ENCODE results near the gene E2F4.

The E2F4 gene

DNA sequence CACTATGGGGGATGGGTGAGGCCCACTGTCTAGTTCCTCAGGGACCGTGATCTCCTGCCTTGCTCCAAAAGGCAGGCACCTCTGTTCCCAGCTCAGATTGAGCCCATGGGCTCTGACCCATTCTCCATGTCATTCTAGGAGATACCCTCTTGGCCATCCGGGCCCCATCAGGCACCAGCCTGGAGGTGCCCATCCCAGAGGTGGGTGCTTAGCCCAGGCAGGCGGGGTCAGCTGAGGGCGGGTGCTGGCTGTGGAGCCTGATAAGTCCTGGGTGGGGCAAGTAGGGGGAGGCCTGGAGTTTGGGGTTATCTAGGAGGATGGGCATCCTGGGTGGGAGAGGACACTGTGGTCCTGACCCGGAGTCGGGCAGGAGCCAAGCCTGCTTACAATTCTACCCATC, 2.3 kb downstream of the E2F4 start:
- no peak for DNase-seq

DNA sequence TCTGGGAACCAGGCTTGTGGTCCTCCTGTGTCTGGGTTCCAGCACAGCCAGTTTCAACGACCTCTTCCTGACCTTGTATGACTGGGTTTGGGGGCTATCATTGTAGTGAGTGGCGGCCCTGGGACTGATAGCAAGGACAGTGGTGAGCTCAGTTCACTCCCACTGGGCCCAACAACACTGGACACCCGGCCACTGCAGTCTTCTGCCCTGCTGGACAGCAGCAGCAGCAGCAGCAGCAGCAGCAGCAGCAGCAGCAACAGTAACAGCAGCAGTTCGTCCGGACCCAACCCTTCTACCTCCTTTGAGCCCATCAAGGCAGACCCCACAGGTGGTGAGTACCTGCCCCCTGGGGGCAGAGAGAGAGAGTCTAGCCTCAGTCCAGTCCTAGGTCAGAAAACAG, 3.7 kb downstream of the E2F4 start:
- no peak for DNase-seq

DNA sequence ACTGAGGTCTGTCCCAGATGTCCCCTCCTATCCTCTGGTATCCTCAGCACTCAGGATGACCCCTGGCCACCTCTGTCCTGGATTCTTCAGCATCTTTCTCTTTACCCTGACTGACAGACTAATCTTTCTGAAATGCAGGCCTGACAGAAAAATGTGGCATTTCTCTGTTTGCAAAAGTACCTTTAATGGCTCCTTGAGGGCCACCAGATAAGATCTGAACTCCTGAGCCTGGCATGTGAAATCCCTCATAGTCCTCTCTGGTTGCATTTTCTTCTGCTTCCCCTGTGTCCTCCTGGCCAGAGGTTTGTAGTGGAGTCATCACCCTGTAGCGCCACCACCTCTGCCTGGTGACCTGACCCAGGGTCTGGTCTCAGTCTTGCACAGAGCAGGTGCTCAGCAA, 4.9 kb downstream of the E2F4 start:
- no peak for DNase-seq

DNA sequence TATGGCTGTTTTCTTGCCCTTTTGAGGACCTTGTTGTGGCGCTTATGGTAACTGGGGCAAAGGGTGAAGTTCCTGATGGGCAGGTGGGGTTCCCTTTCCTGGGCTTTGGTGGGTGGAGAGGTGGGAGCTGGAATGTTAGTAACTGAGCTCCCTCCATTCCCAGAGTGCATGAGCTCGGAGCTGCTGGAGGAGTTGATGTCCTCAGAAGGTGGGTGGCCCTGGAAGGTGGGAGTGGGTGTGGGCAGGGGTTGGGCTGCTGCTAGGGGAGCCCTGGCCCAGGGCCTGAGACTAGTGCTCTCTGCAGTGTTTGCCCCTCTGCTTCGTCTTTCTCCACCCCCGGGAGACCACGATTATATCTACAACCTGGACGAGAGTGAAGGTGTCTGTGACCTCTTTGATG, 5.7 kb downstream of the E2F4 start:
- DNase-seq, result no peak

DNA sequence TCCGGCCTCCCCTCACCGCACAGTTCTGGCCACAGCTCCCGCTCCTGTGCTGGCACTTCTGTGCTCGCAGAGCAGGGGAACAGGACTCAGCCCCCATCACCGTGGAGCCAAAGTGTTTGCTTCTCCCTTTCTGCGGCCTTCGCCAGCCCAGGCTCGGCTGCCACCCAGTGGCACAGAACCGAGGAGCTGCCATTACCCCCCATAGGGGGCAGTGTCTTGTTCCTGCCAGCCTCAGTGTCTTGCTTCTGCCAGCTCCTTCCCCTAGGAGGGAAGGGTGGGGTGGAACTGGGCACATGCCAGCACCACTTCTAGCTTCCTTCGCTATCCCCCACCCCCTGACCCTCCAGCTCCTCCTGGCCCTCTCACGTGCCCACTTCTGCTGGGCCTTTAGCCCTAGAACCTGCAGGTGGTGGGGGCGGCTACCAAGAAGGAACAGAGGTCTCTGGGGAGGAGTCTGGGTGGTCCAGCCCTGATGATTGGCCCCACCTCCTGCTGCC, 6.3 kb downstream of the E2F4 start:
- DNase-seq, result no peak

DNA sequence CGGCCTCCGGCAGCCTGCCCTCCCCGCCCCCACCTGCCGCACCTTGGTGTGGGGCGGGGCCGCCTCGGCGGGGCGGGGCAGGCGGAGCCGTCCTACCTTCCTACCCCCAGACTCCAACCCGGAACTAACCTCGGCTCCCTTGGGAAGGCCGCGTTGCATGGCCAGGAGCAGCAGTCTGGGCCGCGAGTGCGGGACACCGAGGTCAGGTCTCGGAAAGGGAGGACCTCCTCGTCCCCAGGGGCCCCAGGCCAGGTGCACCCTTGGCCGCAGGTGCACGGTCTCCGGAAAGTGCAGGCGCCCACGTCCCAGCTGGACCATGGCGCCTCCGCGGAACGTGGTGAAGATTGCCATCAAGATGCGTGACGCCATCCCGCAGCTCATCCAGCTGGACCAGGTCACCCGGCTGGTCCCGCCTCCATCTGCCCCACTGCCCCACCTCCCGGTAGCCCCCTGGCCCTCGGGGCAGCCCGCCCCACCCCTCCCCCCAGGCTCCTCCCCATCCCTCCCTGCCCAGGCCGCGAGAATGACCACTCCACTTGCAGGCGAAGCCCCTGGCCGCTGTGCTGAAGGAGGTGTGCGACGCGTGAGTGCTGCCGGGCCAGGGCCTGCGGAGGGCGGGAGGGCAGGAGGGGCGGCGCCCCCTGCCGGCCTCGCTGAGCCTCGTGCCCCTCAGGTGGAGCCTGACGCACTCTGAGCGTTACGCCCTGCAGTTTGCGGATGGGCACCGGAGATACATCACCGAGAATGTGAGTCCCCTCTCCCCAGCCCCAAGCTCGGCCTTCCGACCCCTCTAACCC, 7.3 kb downstream of the E2F4 start, which contains the start of gene ELMO3:
ELMO3 (plus strand) TSS at position 121 of the 797 bp plus-strand sequence; CDS start at position 317, 196 bp downstream.
- no peak for DNase-seq

DNA sequence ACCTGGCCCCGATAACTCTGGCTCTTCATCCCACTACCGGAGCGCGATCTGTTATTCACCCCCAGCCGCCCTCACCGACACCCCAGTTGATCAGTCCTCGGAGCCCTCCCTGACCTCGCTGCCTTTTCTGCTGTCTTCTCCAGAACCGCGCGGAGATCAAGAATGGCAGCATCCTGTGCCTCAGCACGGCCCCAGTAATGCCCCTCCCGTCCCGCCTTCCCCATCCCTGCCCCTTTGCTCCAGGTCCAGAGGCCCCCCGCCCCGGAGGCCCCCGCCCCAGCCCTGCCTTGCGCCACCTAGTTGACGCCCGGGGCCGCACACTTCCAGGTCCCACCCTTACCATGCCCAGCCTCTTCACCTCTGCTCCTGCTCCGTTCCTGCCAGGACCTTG, 7.8 kb downstream of the E2F4 start:
- no peak for DNase-seq

DNA sequence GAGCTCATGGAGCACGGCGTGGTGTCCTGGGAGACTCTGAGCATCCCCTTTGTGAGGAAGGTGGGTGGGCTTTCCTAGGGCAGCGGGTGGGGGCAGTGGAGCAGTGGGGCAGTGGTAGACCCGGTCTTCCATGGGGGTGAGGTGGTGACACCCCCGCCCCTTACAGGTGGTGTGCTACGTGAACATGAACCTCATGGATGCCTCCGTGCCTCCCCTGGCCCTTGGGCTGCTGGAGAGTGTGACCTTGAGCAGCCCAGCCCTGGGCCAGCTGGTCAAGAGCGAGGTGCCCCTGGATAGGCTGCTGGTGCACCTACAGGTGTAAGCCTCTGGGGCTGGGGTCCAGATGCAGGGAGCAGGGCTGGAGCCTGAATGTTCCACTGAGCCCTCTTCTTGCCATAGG, 8.5 kb downstream of the E2F4 start:
- no peak for DNase-seq

DNA sequence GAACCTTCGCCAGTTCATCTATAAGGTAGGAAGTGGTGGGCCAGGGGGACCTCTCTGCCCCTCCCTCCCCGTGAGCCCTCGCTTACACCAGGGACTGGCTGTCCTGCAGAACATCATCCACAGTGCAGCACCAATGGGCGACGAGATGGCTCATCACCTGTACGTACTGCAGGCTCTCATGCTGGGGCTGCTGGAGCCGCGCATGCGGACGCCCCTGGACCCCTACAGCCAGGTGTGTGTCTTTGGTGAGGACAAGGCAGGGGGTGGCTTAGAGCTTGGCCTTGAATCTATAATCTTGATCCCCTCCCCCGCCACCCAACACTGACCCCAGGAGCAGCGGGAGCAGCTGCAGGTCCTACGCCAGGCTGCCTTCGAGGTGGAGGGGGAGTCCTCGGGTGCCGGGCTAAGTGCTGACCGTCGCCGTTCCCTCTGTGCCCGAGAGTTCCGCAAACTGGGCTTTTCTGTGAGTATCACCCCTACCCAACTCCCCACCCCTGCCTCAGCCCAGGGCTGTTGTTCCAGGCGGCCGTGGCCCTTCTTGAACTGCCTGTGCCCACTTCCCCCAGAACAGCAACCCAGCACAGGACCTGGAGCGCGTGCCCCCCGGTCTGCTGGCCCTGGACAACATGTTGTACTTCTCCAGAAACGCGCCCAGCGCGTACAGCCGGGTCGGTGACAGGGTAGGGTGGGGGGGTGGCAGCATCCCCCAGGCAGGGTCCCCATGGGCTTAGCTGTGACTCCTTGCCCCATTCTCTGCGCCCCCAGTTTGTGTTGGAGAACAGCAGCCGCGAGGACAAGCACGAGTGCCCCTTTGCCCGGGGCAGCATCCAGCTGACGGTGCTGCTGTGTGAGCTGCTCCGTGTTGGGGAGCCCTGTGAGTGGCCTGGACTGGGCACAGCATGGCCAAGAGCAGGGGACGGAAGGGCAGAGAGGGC, 9.7 kb downstream of the E2F4 start:
- no peak for DNase-seq

DNA sequence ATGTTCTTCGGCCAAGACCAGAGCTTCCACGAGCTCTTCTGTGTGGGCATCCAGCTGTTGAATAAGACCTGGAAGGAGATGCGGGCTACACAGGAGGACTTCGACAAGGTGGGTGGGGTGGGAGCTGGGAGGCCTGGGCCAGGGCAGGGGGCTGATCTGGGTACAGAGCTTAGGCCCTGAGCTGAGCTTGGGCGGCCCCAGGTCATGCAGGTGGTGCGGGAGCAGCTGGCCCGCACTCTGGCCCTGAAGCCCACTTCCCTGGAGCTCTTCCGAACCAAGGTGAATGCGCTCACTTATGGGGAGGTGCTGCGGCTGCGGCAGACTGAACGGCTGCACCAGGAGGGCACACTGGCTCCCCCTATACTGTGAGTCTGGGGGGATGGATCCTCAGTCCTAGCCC, 10.5 kb downstream of the E2F4 start:
- no peak for DNase-seq

DNA sequence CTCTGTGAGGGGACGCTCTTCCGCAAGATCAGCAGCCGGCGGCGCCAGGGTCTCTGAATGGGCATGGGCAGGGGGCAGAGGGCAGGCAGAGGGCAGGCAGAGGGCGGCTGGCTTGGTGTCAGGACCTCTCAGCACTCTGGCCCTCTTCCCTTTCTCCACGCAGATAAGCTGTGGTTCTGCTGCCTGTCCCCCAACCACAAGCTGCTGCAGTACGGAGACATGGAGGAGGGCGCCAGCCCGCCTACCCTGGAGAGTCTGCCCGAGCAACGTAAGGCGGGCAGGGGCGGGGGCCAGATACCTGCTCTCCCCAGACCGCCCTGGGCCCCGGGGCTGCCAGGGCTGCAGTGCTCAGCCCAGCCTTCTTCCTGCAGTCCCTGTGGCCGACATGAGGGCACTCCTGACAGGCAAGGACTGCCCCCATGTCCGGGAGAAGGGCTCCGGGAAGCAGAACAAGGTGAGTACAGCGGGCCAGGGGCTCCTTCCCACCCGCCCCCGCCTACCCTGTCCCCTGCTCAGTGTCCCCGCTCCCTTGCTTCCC, 11.1 kb downstream of the E2F4 start:
- no peak for DNase-seq

DNA sequence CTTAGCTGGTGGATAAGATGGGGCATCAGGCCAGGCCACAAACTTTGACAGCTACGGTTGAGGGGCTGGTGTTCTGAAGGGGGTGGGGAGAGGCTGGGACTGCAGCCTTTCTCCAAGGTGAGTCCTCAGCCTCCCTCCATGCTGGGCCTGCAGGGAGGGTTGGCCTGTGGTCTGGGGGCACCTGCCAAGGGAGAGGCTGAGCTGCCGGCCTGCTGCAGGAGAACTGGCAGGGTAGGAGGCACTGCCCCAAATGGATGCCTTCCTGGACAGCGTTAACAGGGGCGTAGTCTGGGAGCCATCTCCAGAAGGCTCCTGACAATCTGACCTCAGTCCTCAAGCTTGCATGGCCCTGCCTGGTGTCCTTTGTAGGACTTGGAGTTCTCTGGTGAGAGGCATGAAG, 12.1 kb downstream of the E2F4 start:
- DNase-seq, result no peak

DNA sequence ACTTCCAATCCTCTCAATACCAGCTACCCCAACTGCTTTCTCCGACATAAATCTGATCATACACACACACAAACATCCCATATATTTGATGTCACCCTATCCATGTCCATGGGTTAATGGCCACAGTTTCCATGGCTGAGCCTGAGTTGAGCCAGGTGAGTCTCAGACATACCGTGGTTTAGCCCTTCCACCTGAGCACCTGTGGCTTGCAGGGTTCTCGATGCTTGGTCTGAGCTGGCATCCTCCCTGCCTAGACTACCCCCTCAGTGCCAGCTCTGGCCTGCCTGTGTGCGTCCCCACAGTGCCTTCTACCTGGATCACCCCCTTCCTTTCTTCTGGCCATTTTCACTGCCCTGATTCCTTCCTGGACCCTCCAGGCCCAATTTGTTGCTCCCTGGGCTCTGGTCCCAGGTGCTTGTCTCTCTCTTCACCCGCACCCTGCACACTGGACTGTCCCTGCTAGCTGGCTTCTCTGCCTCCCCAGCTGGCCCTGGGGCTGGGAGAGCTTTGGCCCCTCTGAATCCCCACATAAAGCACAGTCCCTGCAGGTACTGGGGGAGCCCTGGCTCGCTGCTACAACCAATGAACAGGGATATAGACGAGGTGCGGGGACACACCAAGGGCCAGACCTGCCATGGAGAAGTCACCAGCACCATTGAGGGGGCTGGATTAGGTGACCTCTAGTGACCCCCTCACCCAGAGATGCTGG, 14.3 kb downstream of the E2F4 start:
- no peak for DNase-seq

DNA sequence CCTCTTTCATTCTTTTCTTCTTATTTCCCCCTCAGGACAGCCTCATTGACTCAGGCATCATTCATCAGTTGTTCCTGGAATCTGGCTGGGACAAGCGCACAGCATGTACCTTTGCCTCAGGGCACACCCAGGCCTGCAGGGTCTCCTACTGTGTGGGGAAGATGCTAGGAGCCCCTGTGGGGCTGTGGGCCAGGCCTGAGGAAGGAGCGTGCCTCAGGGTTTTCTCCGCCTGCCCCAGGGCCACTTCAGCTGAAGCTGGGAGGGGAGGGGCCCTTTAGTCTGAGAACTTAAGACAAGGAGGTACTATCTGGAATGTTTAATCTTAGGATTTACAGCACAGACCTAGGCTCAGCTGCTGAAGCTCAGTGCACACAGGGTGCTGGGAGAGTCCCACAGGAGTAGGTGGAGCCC, 14.9 kb downstream of the E2F4 start:
- DNase-seq, result no peak

DNA sequence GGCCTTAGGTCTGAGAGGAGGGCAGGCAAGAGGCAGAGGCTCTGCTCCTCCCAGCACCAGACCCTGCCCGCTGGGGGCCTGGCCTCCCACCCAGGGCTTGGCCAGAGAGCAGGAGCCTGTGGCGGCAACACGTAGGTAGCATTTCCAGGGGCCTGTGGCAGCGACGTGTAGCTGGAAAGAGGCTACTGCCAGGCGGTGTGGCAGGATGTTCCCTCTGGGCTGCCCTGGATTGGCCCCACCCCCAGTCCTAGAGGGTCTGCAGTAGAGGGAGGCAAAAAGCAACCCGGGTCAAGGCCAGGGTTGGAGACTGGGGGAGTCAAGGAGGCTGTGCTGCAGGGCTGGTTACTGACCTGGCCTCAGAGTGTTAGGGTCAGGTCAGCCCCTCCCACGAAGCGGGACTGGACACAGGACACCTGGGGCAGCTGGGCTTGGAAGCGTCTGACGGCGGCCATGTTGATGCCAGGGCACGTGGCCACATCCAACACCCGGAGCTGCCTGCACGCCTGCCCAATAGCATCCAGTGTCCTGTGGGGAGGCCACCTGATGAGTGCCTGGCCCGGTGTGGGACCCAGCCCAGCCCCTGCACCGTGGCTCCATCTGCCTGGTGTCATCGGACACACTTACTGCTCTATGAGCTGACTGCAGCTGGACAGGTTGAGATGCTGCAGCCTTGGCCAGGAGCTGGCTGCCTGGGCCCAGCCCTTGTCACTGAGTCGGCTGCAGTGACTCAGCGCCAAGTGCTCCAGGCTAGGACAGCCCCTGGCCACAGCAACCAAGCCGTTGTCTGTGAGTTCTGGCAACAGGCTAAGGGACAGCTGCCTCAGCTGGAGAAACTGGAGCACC, 15.5 kb downstream of the E2F4 start:
- DNase-seq, result no peak

DNA sequence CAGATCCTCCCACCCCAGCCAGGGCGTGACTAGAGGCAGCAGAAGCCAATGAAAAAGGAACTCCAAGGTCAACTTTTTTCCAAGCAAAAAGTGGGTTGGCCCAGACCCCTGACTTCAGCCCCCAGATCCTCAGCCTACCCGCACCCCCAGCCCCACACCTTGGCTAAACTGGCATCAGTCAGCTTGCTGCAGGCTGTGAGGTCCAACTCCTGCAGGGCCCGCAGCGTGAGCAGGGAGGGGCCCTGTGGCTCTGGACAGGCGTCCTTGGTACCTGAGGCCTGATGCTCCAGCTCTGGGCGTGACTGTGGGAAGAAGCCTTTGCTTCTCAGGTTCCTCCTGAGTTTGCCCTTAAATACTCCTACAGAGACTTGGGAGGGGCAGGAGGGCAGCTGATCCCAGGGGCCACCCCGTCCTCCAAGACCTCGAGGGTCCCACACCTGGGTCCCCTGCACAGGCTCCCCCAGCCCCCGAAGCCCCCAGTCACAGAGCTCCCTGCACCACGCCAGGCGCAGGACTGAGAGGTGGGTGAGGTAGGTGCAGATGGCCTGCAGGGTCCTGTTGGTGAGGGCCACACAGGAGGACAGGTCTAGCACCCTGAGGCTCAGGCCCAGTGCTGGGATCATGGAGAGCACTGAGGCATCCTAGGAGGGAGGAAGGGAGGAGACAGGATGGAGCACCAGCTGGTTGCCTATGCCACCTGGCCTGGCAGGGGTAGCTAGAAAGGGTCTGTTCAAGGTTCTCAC, 16.4 kb downstream of the E2F4 start:
- no peak for DNase-seq

DNA sequence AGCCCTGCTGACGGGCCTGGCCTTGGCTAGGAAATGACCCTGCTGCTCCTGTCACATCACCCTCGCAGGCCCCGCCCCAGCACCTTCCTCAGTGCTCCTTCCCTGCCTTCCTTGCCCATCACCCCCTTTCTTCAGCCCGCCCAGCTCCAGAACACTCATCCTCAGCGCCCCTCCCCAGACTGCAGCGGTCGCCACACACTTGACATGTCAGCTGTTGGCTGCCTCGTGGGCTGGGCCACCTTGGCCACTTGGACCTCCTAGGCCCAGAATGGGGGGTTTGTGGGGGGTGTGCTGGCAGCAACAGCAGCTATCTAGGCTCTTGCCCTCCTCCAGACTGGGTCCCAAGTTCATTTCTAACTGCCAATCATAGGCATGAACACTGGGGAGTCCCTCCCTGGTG, 17.6 kb downstream of the E2F4 start:
- DNase-seq, result no peak

DNA sequence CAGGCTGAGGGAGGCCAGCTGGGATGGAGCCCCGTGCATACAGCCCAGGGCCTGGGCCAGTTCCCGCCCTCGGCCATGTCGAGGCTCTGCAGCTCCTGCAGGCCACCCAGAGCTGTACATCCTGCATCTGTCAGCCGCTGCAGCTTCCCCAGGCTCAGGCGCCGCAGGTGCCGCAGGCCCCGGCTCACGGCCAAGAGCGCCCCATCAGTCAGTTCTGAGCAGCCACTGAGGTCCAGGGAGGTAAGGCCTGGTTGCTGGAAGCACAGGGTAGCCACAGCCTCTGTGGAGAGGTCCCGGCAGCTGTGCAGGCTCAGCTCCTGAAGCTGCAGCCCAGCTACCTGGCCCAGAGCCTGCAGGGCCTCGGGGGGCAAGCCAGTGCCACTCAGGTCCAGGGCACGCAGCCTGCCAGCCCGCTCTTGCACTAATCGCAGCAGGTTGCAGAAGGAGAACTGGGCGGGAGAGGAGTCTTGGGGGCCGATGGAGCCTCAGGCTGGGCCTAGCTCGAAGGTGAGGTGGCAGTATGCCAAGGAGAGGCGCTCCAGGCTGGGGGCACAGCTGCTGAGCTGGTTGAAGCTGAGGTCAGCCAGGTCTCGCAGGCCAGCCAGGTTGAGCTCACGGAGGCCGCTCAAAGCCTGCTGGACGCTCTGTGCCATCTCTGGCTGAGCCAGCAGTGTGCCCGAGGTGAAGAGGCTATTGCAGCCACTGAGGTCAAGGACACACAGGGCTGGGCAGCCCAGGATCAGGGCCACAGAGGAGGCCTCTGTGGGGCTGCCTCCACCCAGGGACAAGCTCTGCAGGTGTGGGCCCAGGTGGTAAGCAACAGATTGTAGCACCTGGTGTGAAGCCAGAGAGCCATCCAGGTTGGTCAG, 18.3 kb downstream of the E2F4 start:
- DNase-seq, result no peak

DNA sequence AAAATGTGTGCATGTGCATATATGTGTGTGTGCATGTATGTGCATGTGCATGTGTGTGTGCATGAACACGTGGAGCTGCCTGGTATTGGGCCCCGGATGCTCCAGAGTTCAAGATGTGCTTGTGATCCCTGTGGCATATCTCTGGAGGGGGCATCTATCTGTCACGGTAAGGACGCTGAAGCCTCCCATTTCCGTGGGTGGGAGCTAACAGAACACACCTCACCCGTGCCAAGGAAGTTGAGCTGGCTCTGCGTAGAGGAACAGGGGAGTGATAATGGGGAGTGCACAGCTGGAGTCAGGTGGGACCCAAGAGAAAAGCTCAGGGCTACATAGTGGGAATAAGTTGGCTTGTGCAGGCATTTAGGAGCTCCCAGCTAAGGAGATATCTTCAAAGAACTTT, 19.7 kb downstream of the E2F4 start:
- no peak for DNase-seq

DNA sequence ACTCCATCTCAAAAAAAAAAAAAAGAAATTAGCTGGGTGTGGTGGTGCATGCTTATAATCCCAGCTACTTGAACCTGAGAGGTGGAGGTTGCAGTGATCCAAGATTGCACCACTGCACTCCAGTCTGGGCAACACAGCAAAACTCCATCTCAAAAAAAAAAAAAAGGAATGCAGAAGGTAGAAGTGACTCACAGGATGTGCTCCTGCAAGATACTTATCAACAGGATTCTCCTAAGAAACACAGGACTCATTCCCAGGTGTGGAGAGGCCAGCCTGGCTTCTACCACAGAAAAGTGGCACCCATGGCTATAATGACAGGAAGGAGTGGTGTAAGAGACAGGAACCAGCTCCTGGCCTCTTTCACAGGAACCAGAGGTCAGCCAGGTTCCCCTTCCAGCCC, 20.8 kb downstream of the E2F4 start:
- no peak for DNase-seq
